Measurements from ENCODE around the gene CEBPA. TPM values are rescaled to one million over a fixed set of nuclear protein-coding genes. Genes with fewer than 3 reads are reported as not detected.

The CEBPA gene
- total and polyA plus RNA-seq, 12 donors = 0.60 to 29.9 (median 8.4) TPM

GRCh38 chr19:33333151-33333550 lies 30.8 kb upstream of the CEBPA start:
- H3K9me3 ChIP-seq (replicated peaks in 1 of 3) = no peaks in the 10 kb centered on the region
- WGBS, 4 donors = 81 to 92% (median 88%) methylated on average over 4 of the region's 4 CpGs
- H3K36me3 ChIP-seq (replicated peaks in 1 of 2) = no peaks in the 10 kb centered on the region
- no peaks in the 10 kb centered on the region for H3K4me1 ChIP-seq (replicated peaks in 1 of 2)
- DNase-seq = no peak
- intact Hi-C loops (cut with DNase I) = no loop called here
- no peak overlapping the region for H3K4me3 ChIP-seq
- H3K27me3 ChIP-seq = no peaks in the 10 kb centered on the region
- no peak overlapping the region for H3K27ac ChIP-seq
- TF ChIP-seq POLR2A (IDR thresholded peaks at IDR 0.05) (no peak), CTCF (IDR thresholded peaks at IDR 0.05) (no peak)

GRCh38 chr19:33332248-33332647 lies 29.9 kb upstream of the CEBPA start:
- H3K27ac ChIP-seq = no peak overlapping the region
- H3K4me1 ChIP-seq (replicated peaks in 1 of 2) = no peaks in the 10 kb centered on the region
- TF ChIP-seq POLR2A (IDR thresholded peaks at IDR 0.05) (no peak), CTCF (IDR thresholded peaks at IDR 0.05) (no peak)
- DNase-seq = peak in 4 of 7 donors; percentile 12 to 54 (median 21)
- no peaks in the 10 kb centered on the region for H3K27me3 ChIP-seq
- no peaks in the 10 kb centered on the region for H3K9me3 ChIP-seq (replicated peaks in 1 of 3)
- intact Hi-C loops (cut with DNase I) = no loop called here
- 59 to 90% (median 69%) methylated on average over 5 of the region's 5 CpGs for WGBS, 4 donors
- H3K4me3 ChIP-seq = no peak overlapping the region
- H3K36me3 ChIP-seq (replicated peaks in 1 of 2) = no peaks in the 10 kb centered on the region

DNA sequence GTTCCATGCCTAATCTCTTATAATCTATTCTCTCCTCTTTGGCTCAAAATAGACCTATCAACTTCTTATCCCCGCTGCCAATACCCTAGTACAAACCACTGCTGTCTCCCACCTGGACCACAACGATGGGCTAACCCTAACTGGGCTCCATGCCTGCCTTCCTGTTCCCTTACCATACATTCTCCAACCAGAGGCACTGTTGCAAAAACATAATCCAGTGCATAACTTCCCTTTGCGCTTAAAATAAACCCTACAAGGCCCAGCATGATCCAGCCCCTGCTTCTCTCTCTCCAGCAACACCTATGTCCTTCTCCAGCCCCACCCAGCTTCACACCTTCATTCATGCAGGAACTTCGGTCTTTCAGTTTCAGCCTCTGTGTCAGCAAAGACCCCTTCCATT lies 27.4 kb upstream of the CEBPA start:
- Histone ChIP-seq H3K9me3 (replicated peaks in 1 of 3) (peaks cover 0 to 3% (median 0%) of the 10 kb centered on the region in 3 donors), H3K27ac (no peak overlapping the region), H3K4me3 (no peak overlapping the region), H3K4me1 (replicated peaks in 1 of 2) (no peaks in the 10 kb centered on the region), H3K36me3 (replicated peaks in 1 of 2) (no peaks in the 10 kb centered on the region), H3K27me3 (no peaks in the 10 kb centered on the region)
- 66 to 82% (median 68%) methylated on average over 4 of the region's 4 CpGs for WGBS, 4 donors
- intact Hi-C loops (cut with DNase I) = no loop called here
- DNase-seq = no peak
- TF ChIP-seq CTCF (IDR thresholded peaks at IDR 0.05) (no peak), POLR2A (IDR thresholded peaks at IDR 0.05) (no peak)

- peaks cover 0 to 3% (median 0%) of the 10 kb centered on the region in 3 donors for H3K9me3 ChIP-seq (replicated peaks in 1 of 3)
- no peak for TF ChIP-seq POLR2A (IDR thresholded peaks at IDR 0.05)
- no peaks in the 10 kb centered on the region for H3K4me1 ChIP-seq (replicated peaks in 1 of 2)
- H3K4me3 ChIP-seq = no peak overlapping the region
- H3K27ac ChIP-seq = no peak overlapping the region
- no peaks in the 10 kb centered on the region for H3K27me3 ChIP-seq
- 67 to 73% (median 70%) methylated on average over 8 of the region's 8 CpGs for WGBS, 4 donors
- no peak for DNase-seq
- no peaks in the 10 kb centered on the region for H3K36me3 ChIP-seq (replicated peaks in 1 of 2)
- intact Hi-C loops (cut with DNase I) = no loop called here
These were observed 26.7 kb upstream of the CEBPA start for GRCh38 chr19:33329060-33329459.

GRCh38 chr19:33325920-33326319 lies 23.6 kb upstream of the CEBPA start:
- intact Hi-C loops (cut with DNase I) = no loop called here
- H3K27ac ChIP-seq = no peak overlapping the region
- H3K27me3 ChIP-seq = no peaks in the 10 kb centered on the region
- H3K9me3 ChIP-seq (replicated peaks in 1 of 3) = peaks cover 0 to 3% (median 0%) of the 10 kb centered on the region in 3 donors
- H3K36me3 ChIP-seq (replicated peaks in 1 of 2) = no peaks in the 10 kb centered on the region
- WGBS, 4 donors = 50 to 68% (median 64%) methylated on average over 5 of the region's 5 CpGs
- TF ChIP-seq POLR2A (IDR thresholded peaks at IDR 0.05) (no peak), CTCF (IDR thresholded peaks at IDR 0.05) (no peak)
- DNase-seq = no peak
- no peaks in the 10 kb centered on the region for H3K4me1 ChIP-seq (replicated peaks in 1 of 2)
- no peak overlapping the region for H3K4me3 ChIP-seq
